Effector CD4-positive, alpha-beta T cell (primary cell): ENCODE data around the gene GPR26.
"Not testable (repeated sequence)": the region's sequence is repeated elsewhere in the genome, so short reads cannot be mapped to it uniquely, and the experiment has no call there.

Source experiments
- DNase-seq: peaks from one replicate; pipeline ENCODE4 v3.0.0-alpha.2; 2020

Gene GPR26

DNA sequence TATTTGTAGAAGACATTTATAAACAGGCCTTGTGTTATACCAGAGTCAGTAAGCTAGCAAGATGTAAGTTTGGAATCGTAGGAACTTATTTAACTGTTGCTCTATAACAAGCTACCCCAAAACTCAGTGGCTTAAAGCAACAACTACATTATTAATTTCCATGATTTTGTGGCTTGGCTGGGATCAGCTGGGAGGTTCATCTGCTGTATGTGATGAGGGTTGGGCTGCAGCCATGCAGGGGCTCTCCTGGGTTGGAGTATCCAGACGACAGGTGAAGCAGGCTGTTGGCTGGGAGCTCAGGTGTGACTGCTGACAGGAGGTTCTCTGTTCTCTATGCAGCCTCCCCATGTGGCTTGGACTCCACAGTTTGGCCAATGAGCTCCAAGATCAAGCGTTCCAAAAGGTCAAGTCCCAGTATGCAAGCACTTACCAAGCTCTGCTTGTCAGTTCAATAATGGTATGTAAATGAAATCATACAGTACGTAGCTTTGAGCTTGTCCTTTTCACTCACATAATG is 52.4 kb downstream of the GPR26 start:
- no peak for DNase-seq

DNA sequence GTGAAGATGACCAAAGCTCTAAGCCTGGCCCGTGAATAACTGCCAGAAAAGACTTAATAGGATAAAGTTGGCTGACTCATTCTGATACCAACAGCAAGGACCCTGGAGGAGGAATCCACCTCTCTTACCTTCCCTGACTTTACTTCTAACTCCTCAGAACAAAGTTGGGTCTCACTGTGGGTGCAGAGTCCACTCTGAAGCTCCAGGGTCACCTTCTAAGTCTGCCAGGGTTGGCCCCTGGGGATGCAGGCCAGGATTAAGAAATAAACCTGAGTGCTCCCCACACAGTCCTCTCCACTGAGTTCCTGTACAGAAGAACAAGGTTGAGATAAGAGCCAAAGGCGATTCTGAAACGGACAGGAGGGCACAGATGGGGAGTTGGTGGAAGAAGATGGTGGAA is 54.4 kb downstream of the GPR26 start:
- DNase-seq: no peak

DNA sequence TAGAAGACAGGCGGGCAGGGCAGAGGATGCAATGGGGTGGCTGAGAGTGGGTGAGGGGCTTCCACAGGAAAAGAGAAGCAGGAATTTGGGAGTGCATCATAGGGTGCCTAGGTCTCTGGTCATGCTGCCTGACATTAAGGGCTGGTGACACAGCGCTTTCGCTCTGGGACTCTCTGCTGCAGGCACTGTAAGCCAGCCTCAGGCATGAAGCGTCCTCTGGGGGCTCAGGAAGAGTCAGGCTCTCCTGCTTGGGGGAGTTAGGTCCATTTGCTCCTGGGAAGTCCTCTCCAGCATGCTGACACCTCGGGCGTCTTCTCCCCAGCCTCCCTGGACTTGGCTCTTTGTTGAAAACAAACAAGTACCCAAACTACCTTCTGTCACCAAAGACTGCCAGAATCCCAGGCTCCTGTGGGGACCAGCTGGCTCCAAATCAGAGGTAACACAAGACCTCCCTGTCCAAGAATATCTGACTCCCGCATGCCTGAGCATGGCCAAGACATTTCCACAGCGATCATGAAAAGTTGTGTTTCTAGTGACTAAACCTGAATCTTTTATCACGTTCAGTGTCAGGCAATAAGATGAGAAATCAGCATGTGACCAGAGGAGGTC is 55.4 kb downstream of the GPR26 start:
- no peak for DNase-seq

DNA sequence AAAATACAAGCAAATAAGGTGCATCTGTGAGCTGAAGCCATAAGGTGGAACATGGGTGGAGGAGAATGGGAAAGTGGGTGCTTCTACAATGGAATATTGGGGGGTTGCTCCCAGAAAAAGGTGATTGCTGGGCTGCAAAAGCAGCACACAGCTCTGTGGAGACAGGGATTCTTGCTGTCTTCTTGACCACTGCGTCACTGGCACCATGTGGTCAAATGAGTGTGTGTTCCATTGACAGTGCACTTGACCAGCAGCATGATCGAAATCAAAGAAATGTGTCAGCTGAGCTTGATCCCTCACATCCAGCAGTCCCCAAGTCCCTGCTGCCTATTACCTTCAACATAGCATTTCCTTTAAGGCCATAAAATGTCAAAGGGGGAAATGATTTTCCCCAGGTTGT is 56.2 kb downstream of the GPR26 start:
- DNase-seq: no peak

DNA sequence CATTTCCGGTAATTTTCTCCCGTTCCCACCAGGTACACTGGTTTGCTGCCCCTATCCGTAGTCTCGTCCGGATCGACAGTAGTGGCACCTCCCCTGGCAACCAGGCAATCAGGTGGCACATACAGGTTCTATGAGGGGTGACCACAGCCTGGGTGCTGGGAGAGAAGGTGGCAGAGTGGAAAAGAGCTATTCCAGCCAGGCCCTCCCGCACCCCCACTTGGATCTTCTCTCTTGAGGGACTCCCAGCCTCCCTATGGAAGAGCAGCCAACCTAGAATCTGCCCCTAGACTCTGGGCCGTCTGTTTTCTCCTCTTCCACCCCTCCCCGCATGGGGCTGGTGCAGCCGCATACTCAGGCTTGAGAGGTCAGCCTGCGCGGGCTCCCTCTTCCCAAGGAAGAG is 58.6 kb downstream of the GPR26 start:
- DNase-seq: no peak

DNA sequence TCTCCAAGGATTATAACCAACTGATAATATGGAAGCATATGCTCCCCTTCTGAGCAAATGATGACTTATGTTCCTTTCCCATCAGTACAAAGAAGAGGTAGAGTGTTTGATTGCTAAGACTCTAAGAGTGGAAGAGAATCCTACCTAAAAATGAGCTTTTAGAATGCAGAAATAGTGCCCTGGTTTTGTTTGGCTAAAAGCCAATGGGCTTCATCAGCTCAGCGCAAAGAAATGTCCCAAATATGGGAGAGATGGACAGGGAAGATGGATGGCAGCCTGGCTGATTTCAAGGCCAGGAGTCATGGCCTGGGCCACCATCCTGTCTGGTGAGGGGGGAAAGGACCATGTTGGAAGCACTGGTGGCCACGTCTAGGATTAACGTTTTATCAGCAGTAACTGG is 60.2 kb downstream of the GPR26 start:
- no peak for DNase-seq

DNA sequence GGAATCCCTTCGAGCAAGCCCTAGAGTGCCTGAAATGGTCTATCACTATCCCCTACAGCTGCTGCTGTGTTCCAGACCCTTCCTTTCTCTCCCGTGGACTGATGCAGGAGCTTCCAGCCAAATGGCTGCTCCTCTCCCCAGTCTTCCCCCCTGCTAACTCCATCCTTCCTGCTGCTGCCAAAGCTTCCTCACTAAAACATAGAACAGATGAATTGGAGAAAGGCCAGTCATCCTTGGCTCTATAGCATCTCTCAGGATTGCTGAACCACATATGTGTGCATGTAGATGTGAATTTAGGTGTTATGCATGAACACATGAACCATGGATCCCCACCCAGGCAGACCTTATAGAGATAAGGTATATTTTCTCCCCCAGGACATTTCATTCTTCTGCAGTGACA is 60.7 kb downstream of the GPR26 start:
- DNase-seq: no peak

DNA sequence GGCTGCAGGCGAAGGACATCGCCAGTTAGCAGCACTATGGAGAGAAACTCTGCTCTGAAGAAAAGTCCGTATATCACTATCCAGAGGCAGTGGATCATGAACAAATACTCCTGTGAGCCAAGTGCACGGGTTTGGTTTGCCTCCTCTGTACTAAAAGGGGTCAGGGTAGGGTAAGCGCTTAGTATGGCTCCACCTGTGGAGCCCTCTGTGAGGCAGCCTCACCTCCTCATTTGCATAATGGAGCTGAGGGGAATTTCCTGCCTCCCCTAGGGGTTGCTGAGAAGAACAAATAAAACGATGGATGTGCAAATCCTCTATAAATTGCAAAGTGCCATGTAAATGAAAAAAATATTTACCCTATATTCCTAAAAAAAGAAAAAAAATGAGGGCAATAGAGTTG is 63.4 kb downstream of the GPR26 start:
- DNase-seq: no peak

DNA sequence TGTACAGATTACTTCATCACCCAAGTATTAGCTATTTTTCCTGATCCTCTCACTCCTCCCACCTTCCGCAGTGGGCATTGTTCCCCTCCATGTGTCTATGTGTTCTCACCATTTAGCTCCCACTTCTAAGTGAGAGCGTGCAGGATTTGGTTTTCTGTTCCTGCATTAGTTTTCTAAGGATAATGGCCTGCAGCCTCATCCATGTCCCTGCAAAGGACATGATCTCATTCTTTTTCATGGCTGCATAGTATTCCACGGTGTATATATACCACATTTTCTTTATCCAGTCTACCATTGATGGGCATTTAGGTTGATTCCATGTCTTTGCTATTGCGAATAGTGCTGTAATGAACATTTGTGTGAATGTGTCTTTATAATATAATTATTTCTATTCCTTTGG is 70.8 kb downstream of the GPR26 start:
- not testable (repeated sequence) for DNase-seq

DNA sequence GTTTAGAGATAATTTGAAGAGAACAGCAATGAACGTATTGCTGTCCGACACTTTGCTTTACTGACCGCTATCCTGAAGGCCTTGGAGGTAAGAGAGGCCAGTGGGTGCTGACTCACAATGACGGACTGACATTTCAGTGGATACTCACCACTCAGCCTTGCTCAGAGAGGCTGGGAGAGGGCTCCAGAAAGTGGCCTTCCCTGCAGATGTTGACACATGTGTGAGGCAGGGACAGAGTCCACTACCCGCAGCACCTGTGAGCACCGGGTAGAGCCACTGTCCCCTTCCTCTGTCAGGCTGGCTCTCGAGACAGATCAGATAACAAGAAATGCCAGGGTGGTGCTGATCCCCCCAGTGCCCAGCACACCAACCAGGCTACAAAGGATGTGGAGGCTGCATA is 75.0 kb downstream of the GPR26 start:
- no peak for DNase-seq

DNA sequence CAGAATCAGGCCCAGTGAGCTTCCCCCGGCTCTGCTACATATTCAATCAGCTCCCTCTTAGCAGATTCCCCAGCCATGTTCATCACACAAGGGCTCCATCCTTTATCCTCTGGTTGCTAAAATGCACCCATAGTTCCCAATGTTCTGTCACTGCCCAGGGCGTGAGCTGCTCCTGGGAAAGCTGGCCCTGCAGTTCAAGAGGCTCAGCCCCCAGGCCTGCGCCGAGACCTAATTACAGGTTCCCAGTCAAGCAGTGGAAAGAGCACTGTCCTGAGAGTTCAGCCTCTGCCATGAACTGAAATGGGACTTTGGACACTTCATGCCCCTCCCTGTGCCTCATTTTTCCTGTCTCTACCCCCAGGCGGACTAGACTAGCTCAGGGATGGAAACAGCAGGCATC is 75.6 kb downstream of the GPR26 start:
- DNase-seq: no peak

DNA sequence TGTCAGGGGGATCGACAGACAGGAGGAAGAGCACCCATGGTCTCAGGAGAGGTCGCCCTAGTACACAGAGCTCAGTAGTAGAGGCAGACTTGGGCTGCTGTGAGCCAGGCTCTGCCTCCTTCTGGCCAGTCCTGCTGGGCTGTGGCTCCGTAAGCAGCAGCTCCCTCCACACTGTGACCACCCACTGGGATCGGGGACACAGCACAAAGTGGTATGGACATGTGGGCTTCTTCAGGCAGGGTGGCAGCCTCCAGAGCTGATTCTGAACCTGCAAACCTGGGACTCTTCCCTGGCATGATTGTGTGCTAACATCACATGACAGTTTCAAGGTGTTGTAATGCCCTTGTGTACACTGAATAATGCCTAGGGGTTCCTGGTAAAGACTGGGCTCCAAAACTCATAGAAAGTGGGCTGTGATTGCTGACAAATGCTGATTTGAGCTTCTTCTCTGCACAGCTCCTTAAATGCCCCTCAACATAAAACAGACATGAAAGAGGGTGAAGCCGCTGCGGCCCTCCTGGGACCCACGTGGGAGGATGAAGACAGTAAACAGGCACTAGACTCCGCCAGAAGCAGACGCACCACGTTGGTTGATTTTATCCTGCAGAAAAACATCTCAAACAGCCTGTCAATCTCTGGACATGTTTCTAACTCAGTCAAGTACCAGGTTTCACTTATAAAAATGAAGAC is 76.7 kb downstream of the GPR26 start:
- DNase-seq: no peak

DNA sequence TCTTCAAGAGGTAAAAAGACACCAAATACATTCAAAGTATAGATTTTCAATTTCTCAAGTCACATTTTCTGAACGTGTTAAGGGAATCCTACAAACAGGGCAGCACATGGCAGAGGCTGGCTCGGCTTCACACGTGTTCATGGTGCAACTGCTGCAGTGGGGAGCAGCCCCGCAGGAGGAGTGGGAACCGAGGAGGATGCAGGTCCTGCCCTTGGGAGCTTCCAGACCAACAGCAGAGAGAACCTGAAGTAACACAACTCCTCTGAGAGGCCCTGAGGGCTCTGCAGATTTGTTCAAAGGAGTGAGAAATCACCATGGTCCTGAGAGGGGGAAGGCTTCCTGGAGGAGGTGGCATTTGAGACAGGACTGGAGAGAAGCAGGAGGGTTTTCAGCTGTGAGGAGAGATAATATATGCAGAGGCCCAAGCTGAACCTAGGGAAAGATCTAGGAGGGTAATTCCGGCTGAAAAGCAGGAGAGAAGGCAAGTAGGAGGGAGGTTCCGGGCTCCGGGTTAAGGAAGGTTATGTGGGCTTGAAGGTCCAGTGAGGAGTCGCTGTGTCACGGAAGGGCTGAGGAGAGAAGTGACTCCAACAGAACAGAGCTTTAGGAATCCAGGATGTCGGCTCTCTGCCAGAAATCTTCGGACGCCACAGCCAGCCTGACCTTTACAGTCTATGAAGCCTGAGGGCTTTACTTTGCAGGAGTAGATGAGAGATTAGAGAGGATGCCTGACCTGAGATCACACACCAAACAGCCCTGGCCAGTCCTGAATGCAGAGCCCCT is 77.5 kb downstream of the GPR26 start:
- DNase-seq: no peak

DNA sequence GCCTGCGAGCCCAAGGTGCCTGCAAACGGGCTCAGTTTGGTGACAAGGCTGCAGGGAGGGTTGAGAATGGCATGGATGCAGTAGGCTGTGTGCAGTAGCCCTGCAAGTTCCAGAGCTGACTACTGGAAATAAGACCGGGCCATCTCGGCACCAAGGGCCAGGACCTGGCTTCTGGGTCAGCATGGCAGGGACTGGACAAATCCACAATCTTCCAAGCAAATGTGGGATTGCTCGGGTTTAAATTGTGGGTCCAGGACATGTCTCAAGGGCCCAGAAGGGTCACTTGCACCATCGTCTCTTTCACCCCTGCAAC is 78.0 kb downstream of the GPR26 start:
- no peak for DNase-seq
